ENCODE results near the gene ELK4.

The ELK4 gene

GRCh38 chr1:205598841-205599668 lies 32.8 kb downstream of the ELK4 start:
- TF ChIP-seq LEF1 (IDR thresholded peaks at IDR 0.05; ENCODE audit: borderline replicate concordance), result no peak
- TF ChIP-seq ARNT (IDR thresholded peaks at IDR 0.05), result no peak
- TF ChIP-seq HDGF (IDR thresholded peaks at IDR 0.05; ENCODE audit: borderline replicate concordance), result no peak
- no peak for TF ChIP-seq SP1 (IDR thresholded peaks at IDR 0.05)
- TF ChIP-seq L3MBTL2 (conservative IDR thresholded peaks at IDR 0.05), result no peak
- TF ChIP-seq TARDBP (IDR thresholded peaks at IDR 0.05), result no peak
- no peak for TF ChIP-seq SUZ12 (IDR thresholded peaks at IDR 0.05)
- no peak for TF ChIP-seq ELF4 (IDR thresholded peaks at IDR 0.05)
- TF ChIP-seq FOXK2 (IDR thresholded peaks at IDR 0.05), result no peak
- TF ChIP-seq FOXA1 (IDR thresholded peaks at IDR 0.05), result no peak
- TF ChIP-seq FOXM1 (IDR thresholded peaks at IDR 0.05; ENCODE audit: borderline replicate concordance), result no peak
- TF ChIP-seq ZNF384 (IDR thresholded peaks at IDR 0.05), result no peak
- TF ChIP-seq PKNOX1 (IDR thresholded peaks at IDR 0.05), result no peak
- POLR2A ChIA-PET, result no interaction called here
- DNase-seq (ENCODE audit: extremely low spot score), result peak; percentile 4
- CTCF ChIA-PET, result interaction anchor here (1.2 kb wide), 1 partner anchor 11 kb away, joined by 4 read pairs; no protein-coding TSS in a partner anchor

- TF ChIP-seq SUZ12 (IDR thresholded peaks at IDR 0.05) (no peak), BHLHE40 (IDR thresholded peaks at IDR 0.05; ENCODE audit: borderline replicate concordance) (no peak)
- POLR2A ChIA-PET, result no interaction called here
- CTCF ChIA-PET, result no interaction called here
- DNase-seq (ENCODE audit: extremely low spot score), result peak; percentile 4
Measured at GRCh38 chr1:205597691-205598314, 34.0 kb downstream of the ELK4 start.

GRCh38 chr1:205596876-205597275 lies 34.9 kb downstream of the ELK4 start:
- no peak for TF ChIP-seq CTBP1 (IDR thresholded peaks at IDR 0.05; ENCODE audit: borderline replicate concordance)
- TF ChIP-seq TARDBP (IDR thresholded peaks at IDR 0.05), result no peak
- TF ChIP-seq SP1 (IDR thresholded peaks at IDR 0.05), result no peak
- TF ChIP-seq FOXM1 (IDR thresholded peaks at IDR 0.05; ENCODE audit: borderline replicate concordance), result no peak
- TF ChIP-seq LEF1 (IDR thresholded peaks at IDR 0.05; ENCODE audit: borderline replicate concordance), result no peak
- TF ChIP-seq FOXK2 (IDR thresholded peaks at IDR 0.05), result no peak
- TF ChIP-seq ZNF384 (IDR thresholded peaks at IDR 0.05), result no peak
- no peak for TF ChIP-seq NFRKB (IDR thresholded peaks at IDR 0.05)
- TF ChIP-seq SUZ12 (IDR thresholded peaks at IDR 0.05), result no peak
- TF ChIP-seq ARNT (IDR thresholded peaks at IDR 0.05), result no peak
- TF ChIP-seq PKNOX1 (IDR thresholded peaks at IDR 0.05), result no peak
- no peak for TF ChIP-seq HDGF (IDR thresholded peaks at IDR 0.05; ENCODE audit: borderline replicate concordance)
- no peak for TF ChIP-seq BHLHE40 (IDR thresholded peaks at IDR 0.05; ENCODE audit: borderline replicate concordance)
- TF ChIP-seq FOXA1 (IDR thresholded peaks at IDR 0.05), result no peak
- TF ChIP-seq L3MBTL2 (conservative IDR thresholded peaks at IDR 0.05), result no peak
- TF ChIP-seq ELF4 (IDR thresholded peaks at IDR 0.05), result no peak
- CTCF ChIA-PET, result interaction anchor here (6.6 kb wide), 1 partner anchor 61 kb away, joined by 146 read pairs; no protein-coding TSS in a partner anchor
- POLR2A ChIA-PET, result interaction anchor here (0.5 kb wide), 1 partner anchor 87 kb away, joined by 3 read pairs; no protein-coding TSS in a partner anchor

GRCh38 chr1:205595861-205596260 lies 36.0 kb downstream of the ELK4 start:
- POLR2A ChIA-PET, result interaction anchor here (2.8 kb wide), 1 partner anchor 35 kb away, joined by 16 read pairs; the partner anchor contains the start of gene ELK4
- CTCF ChIA-PET, result interaction anchor here (0.6 to 6.6 kb wide), 4 partner anchors 54 to 535 kb away, joined by 3 to 146 read pairs (median 4); no protein-coding TSS in a partner anchor
- TF ChIP-seq LEF1 (IDR thresholded peaks at IDR 0.05; ENCODE audit: borderline replicate concordance) (no peak), NFRKB (IDR thresholded peaks at IDR 0.05) (no peak), FOXA1 (IDR thresholded peaks at IDR 0.05) (no peak)
- no peak for DNase-seq (ENCODE audit: extremely low spot score)

More at GRCh38 chr1:205596876-205597275, 34.9 kb downstream of the ELK4 start:
- no peak for DNase-seq (ENCODE audit: extremely low spot score)

- CTCF ChIA-PET, result interaction anchor here (0.6 to 6.6 kb wide), 3 partner anchors 53 to 110 kb away, joined by 3 to 146 read pairs (median 3); no protein-coding TSS in a partner anchor
- POLR2A ChIA-PET, result interaction anchor here (2.8 kb wide), 1 partner anchor 36 kb away, joined by 16 read pairs; the partner anchor contains the start of gene ELK4
- no peak for DNase-seq (ENCODE audit: extremely low spot score)
- no peak for TF ChIP-seq ZNF384 (IDR thresholded peaks at IDR 0.05)
- no peak for TF ChIP-seq HDGF (IDR thresholded peaks at IDR 0.05; ENCODE audit: borderline replicate concordance)
- no peak for TF ChIP-seq FOXK2 (IDR thresholded peaks at IDR 0.05)
Measured at GRCh38 chr1:205595435-205595834, 36.4 kb downstream of the ELK4 start.

GRCh38 chr1:205594846-205595245 lies 37.0 kb downstream of the ELK4 start:
- TF ChIP-seq L3MBTL2 (conservative IDR thresholded peaks at IDR 0.05) (no peak), ZNF384 (IDR thresholded peaks at IDR 0.05) (no peak), BHLHE40 (IDR thresholded peaks at IDR 0.05; ENCODE audit: borderline replicate concordance) (no peak), CTBP1 (IDR thresholded peaks at IDR 0.05; ENCODE audit: borderline replicate concordance) (no peak), FOXA1 (IDR thresholded peaks at IDR 0.05) (no peak)
- POLR2A ChIA-PET, result interaction anchor here (2.8 kb wide), 1 partner anchor 36 kb away, joined by 16 read pairs; the partner anchor contains the start of gene ELK4
- no peak for DNase-seq (ENCODE audit: extremely low spot score)
- CTCF ChIA-PET, result interaction anchor here (6.6 kb wide), 1 partner anchor 63 kb away, joined by 146 read pairs; no protein-coding TSS in a partner anchor

All from HEK293T (cell line).